Ishikawa (cell line): ENCODE measurements around the gene DENND2C.

Experiments used
- MAX ChIP-seq: IDR thresholded peaks from 2 replicates; pipeline ENCODE4 v1.6.1; 2012
- RAD21 ChIP-seq: IDR thresholded peaks from 2 replicates; pipeline ENCODE4 v1.6.1; 2012; ENCODE audit warnings: low read depth
- REST ChIP-seq: IDR thresholded peaks from 2 replicates; pipeline ENCODE4 v1.6.1; 2012; ENCODE audit warnings: low read depth, mild to moderate bottlenecking

- TF ChIP-seq REST (no peak), RAD21 (no peak), MAX (no peak)
Measured at GRCh38 chr1:114586513-114587047, 83.3 kb downstream of the DENND2C start.
